GDM1 (cell line): ENCODE data around the gene SESN2.
A peak's percentile ranks its signal among the peaks of the same experiment; 100 is the strongest.

Source experiments
- DNase-seq: peaks from one replicate; lab custom pipeline; 2025; lab: John Stamatoyannopoulos, UW

Gene SESN2, protein sequence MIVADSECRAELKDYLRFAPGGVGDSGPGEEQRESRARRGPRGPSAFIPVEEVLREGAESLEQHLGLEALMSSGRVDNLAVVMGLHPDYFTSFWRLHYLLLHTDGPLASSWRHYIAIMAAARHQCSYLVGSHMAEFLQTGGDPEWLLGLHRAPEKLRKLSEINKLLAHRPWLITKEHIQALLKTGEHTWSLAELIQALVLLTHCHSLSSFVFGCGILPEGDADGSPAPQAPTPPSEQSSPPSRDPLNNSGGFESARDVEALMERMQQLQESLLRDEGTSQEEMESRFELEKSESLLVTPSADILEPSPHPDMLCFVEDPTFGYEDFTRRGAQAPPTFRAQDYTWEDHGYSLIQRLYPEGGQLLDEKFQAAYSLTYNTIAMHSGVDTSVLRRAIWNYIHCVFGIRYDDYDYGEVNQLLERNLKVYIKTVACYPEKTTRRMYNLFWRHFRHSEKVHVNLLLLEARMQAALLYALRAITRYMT

DNA sequence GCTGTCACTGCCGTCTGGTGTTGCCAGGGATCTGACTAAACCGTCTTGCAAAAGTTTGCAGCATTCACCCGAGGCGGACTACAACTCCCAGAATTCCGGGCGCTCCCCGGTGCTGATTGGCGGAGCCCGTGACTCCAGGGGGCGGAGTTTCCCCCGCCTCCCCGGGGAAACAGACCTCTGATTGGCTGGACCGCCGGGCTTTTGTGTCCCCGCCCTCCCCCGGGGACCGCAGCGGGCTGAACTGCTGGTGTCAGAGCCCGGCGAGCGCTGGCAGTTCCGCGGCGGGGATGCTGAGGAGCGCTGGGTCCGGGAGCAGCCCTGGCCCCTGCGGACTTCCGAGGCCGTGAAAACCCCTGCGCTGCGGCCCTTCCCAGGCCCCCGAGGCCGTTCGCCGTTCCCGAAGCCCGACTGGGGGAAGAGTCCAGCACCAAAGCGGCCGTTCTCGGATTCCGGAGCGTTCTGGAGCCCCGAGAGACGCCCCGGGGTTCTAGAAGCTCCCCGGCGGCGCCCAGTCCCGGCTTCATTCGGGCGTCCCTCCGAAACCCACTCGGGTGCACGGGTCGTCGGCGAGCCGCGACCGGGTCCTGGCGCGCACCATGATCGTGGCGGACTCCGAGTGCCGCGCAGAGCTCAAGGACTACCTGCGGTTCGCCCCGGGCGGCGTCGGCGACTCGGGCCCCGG lies at the start of gene SESN2:
Gene SESN2, plus strand, starts transcription at position 267 of the 682 bp plus-strand sequence. Its CDS starts 330 bp downstream, at position 597.
- peak; percentile 95 for DNase-seq

DNA sequence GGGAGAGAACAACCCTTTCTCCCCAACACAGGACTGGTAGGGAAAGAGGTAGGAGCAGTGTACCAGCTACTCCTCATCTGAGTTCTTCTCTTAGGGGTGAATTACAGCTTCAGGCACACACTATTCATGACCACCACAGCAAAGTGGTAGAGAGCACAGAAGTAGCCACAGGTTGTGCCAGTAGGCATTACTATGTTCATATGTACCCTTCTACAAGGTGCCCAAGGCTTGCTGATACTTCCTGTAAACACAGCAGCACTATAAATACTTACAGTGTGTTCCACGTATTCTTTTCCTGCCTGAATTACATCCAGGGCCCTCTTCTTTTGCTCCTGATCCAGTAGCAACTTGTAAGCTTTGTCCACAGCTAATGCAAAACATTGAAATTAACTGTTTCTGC lies 49.6 kb upstream of the SESN2 start:
- no peak for DNase-seq

DNA sequence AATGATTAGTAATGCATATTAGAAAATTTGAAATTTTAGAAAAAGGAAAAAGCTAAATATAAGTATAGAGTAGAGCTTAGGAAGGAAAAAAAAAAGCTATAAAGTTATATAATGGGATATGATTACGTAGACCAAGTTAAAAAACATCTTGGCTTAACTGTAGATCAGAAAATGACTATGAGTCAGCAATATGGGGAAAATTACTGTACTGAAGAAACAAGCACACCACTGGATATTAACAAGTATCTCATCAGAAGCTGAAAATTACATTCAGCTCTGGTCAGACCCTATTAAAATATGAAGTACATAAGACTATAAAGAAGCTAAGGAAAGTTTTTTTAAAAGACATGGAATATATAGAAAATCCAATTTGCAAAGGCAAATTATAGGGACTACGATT lies 46.0 kb upstream of the SESN2 start:
- no peak for DNase-seq

DNA sequence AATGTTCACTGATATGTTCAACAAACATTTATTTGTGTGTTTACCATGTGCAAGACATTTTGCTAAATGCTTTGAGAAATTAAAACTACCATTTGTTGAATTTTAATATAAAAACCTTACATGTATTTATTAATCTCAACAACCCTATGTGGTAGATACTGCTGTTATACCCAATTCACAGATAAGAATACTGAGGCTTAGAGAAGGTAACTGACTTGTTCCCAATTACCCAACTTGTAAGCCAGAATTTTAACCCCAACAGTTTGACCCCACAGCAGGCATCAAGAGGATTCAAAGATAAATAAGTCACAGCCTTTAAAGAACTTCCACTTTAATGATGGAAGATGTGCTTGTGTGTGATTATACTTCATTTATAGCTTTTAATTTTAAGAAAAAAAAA lies 30.2 kb upstream of the SESN2 start:
- no peak for DNase-seq

DNA sequence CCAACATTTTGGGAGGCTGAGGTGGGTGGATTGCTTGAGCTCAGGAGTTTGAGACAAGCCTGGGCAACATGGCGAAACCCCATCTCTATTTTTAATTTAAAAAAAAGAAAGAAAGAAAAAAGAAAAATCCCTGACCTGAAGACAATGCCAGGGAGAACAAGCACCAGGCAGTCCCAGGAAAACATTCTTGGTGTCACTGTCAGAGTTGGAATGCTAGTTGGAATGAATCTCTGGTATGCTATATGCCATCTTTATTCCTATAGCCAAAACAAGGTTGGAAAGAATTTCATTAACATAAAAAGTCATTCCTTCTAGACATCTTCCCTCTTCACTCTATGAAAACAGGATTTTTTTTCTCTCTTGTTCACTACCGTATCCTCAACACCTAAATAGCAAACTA lies 29.3 kb upstream of the SESN2 start:
- DNase-seq, result no peak

DNA sequence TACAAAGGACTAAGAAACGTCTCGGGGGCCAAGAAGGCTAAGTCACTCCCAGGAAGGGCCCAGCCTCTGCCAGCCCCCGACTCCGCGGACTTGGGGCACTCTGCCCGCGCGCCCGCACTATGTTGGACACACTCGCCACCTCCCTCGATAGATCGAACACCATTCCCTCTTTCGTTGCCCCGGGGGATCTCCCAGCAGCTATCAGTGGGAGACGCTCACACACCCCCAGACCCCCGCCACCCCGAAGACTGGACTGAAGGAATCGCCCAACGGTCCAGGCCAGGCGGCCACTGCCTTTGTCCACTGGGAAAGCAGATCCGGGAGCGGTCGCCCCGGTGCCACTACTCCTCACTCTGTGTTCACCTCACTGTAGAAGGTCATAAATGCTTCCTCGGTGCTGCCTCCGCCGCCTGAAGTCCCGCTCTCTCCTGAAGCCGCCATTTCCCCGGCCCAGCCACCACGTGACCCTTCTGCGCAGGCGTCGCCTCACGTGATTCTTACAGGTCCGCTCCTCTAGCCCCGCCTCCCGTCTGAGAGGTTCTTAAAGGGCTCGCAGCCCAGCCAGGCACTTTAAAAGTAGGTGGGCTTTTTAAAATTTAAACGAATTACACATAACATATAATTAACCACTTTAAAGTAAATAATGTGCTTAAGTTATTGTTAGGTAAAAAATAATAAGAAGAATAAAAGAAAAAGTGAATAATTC lies 26.6 kb upstream of the SESN2 start, which contains the start of gene DNAJC8:
Gene DNAJC8, minus strand, starts transcription at position 472 of the 706 bp plus-strand sequence. Its CDS starts 31 bp downstream, at position 441.
- peak; percentile 85 for DNase-seq

DNA sequence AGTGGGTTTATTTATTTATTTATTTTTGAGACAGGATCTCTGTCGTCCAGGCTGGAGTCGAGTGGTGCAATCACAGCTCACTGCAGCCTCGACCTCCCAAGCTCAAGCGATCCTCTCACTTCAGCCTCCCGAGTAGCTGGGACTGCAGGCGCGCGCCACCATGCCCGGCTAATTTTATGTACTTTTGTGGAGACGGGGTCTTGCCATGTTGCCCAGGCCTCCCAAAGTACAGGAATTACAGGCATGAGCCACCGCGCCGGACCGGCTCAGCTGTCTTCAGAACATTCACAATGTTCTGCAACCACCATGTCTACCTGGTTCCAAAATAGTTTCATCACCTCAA lies 26.1 kb upstream of the SESN2 start:
- DNase-seq, result no peak

DNA sequence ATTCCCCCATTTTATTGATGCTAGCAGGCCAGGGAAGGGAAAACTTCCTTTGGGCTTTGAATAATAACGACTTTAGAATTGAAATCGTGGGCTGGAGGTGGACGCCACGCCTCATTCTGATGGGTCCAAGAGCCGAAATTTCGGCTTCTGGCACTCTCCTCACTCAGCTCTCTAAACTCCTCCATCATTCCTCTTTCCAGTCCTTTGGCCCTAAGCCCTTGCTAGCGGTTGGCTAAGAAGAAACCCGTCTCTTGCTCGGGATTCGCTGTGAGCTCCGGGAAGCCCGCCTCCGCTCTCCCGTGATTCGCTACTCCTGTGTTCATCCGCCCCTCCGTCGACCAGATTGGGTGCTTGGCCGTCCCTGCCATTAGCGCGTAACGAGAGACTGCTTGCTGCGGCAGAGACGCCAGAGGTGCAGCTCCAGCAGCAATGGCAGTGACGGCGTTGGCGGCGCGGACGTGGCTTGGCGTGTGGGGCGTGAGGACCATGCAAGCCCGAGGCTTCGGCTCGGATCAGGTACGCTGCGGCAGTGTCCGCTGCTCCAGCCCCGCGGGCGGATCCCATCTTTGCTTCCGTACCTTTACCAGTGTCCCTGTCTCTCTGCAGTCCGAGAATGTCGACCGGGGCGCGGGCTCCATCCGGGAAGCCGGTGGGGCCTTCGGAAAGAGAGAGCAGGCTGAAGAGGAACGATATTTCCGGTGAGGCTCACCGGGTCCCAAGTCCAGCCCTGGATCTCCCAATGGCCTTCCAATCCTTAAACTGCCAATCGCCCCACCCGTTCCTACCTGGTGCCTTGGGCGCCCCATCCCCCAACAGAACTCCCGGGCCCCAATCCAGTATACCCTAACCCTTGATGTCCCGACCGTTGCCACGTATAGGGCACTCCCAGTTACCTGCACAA lies 23.3 kb upstream of the SESN2 start, which contains the start of gene ATP5IF1:
Gene ATP5IF1, plus strand, starts transcription at position 370 of the 901 bp plus-strand sequence. Its CDS starts 60 bp downstream, at position 430.
- peak; percentile 95 for DNase-seq

DNA sequence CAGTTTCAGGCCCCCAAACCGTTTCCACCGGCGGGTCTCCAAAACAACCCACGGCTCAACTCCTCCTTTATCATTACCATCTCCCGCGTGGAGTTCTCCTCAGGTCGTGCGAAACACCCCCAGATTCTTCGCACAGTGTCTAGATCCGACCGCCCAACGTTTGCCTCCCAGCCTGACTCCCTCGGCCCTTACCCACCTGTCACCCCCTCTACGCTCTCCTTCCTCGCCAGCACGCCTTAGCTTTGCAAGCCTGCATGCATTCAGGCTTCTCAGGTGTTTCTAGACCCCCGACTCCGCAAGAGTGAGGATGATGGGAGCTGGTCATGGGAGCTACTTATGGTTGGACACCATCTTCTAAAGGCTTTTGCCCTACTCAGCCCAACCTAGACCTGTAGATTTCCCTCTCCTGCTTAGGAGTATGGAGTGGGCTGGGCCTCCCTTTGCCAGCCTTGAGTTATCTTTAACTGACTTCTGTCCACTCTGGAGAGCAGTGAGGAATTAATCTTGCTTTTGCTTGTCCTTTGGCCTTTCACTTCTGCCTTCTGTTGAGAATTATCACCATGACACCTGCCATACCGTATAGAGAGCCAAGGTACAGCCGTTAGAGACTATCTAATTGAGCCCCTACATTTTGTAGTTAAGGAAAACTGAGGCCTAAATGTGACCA lies 22.5 kb upstream of the SESN2 start:
- DNase-seq, result no peak

DNA sequence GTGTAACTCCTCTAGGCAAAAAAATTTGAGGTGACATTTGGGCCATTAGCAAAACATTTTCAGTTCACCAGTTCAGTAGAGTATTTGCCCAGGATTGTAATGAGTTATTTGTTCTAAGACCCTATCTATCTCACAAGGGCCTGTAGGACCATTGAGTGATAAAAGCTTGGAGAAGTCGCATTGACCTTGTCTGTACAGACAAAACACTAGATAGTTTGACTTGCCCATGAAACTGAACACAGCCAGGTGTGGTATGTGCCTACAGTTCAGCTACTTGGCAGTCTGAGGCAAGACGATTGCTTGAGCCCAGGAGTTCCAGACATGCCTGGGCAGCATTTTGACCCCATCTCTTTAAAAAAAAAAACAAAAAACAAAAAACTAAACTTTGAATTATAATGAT lies 20.3 kb upstream of the SESN2 start:
- no peak for DNase-seq

DNA sequence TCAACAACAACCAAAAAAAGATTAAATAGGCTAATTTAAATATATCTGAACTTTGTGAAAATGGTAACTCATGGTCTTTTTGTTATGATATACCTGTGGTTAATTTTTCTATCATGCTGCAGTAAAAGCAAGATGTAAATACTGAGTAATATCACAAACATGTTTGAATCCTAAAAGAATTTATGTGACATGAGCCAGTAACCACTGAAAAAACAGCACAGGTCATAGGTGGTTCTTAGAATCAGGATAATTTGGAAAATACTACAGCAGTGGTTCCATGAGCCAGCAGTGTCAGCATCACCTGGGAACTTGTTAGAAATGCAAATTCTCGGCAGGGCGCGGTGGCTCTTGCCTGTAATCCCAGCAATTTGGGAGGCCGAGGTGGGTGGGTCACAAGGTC lies 19.3 kb upstream of the SESN2 start:
- DNase-seq, result no peak

DNA sequence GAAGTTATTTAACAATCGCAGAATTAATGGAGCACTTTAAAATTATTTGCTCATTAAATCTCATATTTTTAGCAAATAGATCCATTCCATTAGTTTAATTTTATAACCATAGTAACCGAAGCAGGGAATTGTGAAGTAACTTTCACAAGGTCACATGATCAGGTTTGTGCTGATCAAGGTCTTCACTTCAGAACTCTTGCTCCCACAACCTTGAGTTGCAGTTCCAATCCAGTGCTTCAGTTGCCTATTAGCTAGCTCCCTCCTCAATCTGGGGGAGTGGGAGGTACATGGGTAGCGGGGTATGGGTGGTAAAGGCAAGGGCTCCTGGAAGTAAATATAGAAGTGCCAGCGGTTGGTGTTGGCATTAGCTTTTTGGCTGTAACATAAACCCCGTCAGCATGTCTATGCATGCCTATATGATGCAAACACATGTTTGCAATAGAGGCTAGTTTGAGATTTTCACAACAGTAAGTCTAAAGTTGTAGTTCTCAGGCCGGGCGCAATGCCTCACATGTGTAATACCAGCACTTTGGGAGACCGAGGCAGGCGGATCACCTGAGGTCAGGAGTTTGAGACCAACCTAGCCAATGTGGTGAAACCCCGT lies 17.6 kb upstream of the SESN2 start:
- no peak for DNase-seq

DNA sequence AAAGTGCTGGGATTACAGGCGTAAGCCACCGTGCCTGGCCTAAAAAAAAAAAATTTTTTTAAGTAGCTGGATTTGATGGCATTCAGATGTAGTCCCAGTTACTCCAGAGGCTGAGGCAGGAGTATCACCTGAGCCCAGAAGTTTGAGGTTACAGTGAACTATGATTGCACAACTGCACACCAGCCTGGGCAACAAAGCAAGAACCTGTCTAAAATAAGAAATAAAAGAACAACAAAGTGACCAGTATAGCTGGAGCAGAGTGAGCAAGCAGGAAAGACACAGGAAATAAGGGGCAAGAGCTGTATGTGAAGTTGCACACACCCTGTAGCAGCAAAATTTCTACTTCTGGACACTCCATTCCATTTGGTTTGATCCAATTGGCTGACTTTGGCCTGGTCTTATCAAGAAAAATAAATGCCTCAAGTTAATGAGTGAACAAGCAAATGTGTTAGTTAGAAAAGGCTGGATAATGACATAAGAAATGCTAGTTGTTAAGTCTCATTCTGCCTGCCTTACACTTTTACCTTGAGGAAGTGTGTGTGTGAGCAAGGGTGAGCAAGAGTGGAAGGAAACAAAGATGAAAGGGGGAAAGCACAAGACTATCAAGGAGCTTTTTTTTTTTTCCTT lies 15.5 kb upstream of the SESN2 start:
- no peak for DNase-seq

DNA sequence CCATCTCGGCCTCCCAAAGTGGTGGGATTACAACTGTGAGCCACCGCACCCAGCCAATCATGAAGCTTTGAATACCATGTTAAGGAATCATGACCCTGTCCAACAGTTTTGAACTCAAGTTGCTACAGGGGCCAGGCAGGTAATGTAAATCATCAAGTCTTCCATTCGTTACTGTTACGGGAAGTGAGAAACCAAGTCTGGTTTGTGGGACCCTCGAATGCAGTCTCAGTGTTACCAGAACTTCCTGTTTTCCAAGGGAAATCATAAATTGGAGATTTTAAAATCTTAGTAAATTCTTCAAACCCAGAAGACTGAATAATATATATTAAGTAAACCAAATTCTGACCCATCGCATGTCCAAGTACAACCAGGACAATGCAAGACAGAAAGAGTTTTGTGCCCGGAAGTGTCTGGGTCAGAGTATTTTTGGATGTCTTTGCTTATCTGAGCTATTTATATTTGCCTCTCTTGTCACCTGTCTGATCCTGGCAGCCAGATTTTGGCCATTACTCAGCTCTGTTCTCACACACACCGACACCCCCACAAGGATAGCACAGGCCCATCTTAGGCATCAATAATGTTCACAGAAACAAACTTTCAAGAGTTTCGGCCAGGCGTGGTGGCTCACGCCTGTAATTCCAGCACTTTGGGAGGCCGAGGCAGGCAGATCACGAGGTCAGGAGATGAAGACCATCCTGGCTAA lies 14.6 kb upstream of the SESN2 start:
- no peak for DNase-seq

DNA sequence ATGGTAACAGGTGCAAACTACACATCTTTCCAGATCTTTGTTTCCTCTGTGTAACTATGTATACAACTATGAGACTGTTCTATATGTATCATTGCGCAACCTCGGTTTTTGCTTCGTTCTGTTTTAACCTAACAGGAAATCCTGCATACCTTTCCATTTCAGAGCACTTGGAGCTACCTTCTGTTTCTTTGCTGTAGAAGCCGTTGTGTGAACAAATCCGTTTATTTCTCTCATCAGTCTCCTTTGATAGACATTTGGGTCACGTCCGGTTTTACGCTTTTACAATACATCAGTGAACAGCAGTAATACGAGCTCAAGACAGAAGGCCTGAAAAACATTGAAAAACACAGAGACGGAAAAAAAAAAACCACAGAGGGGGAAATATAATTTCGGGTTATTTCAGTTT lies 12.9 kb upstream of the SESN2 start:
- no peak for DNase-seq

DNA sequence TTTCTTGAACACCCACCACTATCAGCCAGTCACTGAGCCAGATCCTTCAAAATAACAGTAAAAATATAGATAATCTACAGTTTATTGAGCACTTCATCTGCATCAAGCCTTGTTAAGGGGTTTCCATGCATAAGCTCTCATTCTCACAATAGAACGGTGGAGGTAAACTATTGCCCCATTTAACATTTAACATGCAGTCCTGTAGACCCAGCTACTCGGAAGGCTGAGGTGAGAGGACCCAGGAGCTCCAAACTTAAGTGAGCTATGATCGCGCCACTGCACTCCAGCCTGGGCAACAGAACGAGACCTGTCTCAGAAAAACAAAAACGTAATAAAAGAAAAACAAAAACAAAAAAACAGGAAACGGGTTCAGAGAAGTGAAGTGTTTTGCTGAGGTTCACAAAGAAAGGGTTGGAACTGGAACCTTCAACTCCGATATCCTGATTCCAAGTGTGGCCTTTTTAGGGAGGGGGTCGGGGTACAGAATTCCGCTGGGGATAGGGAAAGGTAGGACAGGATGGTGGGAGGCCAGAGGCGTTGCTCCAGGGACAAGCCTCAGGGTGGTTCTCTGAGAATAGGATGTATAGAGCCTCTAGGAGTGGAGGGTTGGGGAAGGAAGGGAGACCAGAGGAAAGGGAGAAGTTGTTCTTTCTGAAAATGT lies 11.6 kb upstream of the SESN2 start:
- DNase-seq, result no peak

DNA sequence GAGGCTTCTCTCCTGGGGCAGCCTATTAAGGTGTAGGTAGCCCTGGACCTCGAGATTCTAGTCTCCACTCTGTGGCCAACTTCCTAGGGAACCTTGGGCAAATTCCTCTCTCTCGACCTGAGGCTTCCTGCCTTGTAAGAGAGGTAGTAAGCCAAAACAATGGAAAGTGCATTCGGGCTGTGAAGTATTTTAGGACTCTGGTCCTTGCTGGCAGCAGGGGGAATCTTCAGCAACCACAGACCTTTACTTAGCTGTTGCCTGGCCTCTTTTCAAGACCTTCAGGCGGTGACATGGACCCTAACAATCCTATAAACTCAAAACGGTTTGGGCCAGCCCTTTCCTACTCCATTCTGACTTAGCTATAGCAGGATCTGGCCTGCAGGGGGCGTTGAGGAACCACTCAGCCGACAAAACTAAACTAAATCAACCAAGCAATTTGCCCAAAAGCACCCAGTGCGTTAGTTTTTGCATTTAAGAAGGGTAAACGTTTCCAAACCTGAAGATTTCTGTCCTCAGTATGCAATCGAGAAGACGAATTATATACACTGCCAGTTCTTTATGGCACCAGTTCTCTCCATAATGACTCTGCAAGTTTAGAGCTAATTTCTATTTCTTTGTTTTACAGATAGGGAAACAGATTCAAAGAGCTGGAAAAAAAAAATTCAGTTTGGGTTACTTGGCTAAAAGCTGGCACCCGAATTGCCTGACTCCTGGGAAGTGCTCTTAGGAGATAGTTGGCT lies 10.9 kb upstream of the SESN2 start:
- peak; percentile 63 for DNase-seq
